DND-41 (cell line): Measurements from ENCODE around the gene EPS15.

Experiments used
- ATAC-seq: fragments of 200-7000 bp; cut with Tn5 transposase; 3 replicates; pipeline ENCODE4 v1.9.1; 2021; ENCODE audit warnings: low read depth; ENCODE audit not compliant: insufficient read depth
- DNase-seq: peaks from one replicate; pipeline ENCODE4 v3.0.0-alpha.2; 2020
- H2AFZ ChIP-seq: 2 replicates; pipeline ENCODE4 v1.6.0; 2012; ENCODE audit warnings: low read depth, low read length
- H3K27ac ChIP-seq: 2 replicates; pipeline ENCODE4 v1.5.1; 2012; ENCODE audit warnings: low read length, inconsistent platforms
- H3K27me3 ChIP-seq: fragments of 200-600 bp; sonication (generic); 2 replicates; pipeline ENCODE4 v1.6.0; 2012; ENCODE audit warnings: low read length, mild to moderate bottlenecking, inconsistent platforms; ENCODE audit not compliant: insufficient read depth, poor library complexity
- H3K36me3 ChIP-seq: 2 replicates; pipeline ENCODE4 v1.5.1; 2012; ENCODE audit warnings: low read length, inconsistent platforms; ENCODE audit not compliant: insufficient read depth
- H3K4me1 ChIP-seq: 2 replicates; pipeline ENCODE4 v1.5.1; 2012; ENCODE audit warnings: mild to moderate bottlenecking, low read length; ENCODE audit not compliant: insufficient read depth
- H3K4me2 ChIP-seq: 2 replicates; pipeline ENCODE4 v1.6.0; 2012; ENCODE audit warnings: mild to moderate bottlenecking, moderate library complexity, low read length, inconsistent platforms; ENCODE audit not compliant: insufficient read depth
- H3K4me3 ChIP-seq, 2 experiments: fragments of 200-600 bp in 1 of 2; shearing (Covaris generic) in 1 of 2; 2 replicates each; pipeline ENCODE4 v1.5.1; 2012 to 2016; ENCODE audit warnings: inconsistent platforms in 2 of 2, low read length in 2 of 2, mild to moderate bottlenecking in 2 of 2, low read depth in 1 of 2, moderate library complexity in 1 of 2
- H3K79me2 ChIP-seq: 2 replicates; pipeline ENCODE4 v1.6.0; 2012; ENCODE audit warnings: low read length, inconsistent platforms; ENCODE audit not compliant: insufficient read depth
- H3K9ac ChIP-seq: 2 replicates; pipeline ENCODE4 v1.6.0; 2012; ENCODE audit warnings: low read depth, mild to moderate bottlenecking, inconsistent platforms, low read length, moderate library complexity
- H3K9me3 ChIP-seq: 2 replicates; pipeline ENCODE4 v1.5.1; 2012; ENCODE audit warnings: low read length, moderate library complexity, mild to moderate bottlenecking, inconsistent platforms; ENCODE audit not compliant: insufficient read depth, severe bottlenecking
- H4K20me1 ChIP-seq: 2 replicates; pipeline ENCODE4 v1.6.0; 2012; ENCODE audit warnings: low read length; ENCODE audit not compliant: insufficient read depth
- CTCF ChIP-seq: IDR thresholded peaks from 2 replicates; pipeline ENCODE4 v1.5.1; 2012; ENCODE audit warnings: borderline replicate concordance, low read length, moderate library complexity, mild to moderate bottlenecking; ENCODE audit not compliant: poor library complexity, severe bottlenecking; ENCODE audit errors: extremely low read depth
- EZH2 ChIP-seq: IDR thresholded peaks from 3 replicates; pipeline ENCODE4 v1.6.1; 2012; ENCODE audit warnings: borderline replicate concordance, low read depth, mild to moderate bottlenecking, moderate library complexity, low read length, inconsistent platforms; ENCODE audit not compliant: severe bottlenecking

EPS15 gene

GRCh38 chr1:51497340-51497739 is 21.7 kb downstream of the EPS15 start:
- Histone ChIP-seq H3K4me3 (no peak overlapping the region), H3K4me2 (no peak overlapping the region), H3K79me2 (peaks cover 29% of the 10 kb centered on the region), H3K4me1 (no peaks in the 10 kb centered on the region), H3K9ac (no peak overlapping the region), H3K27me3 (no peaks in the 10 kb centered on the region), H3K36me3 (no peaks in the 10 kb centered on the region), H2AFZ (no peak overlapping the region), H3K9me3 (no peaks in the 10 kb centered on the region), H3K27ac (no peak overlapping the region), H4K20me1 (peaks cover 11% of the 10 kb centered on the region)
- no peak for ATAC-seq
- DNase-seq: no peak
- TF ChIP-seq CTCF: no peak
- no peak for TF ChIP-seq EZH2

GRCh38 chr1:51494138-51494830 is 24.8 kb downstream of the EPS15 start:
- TF ChIP-seq EZH2 (no peak), CTCF (no peak)
- no peak overlapping the region for H3K27ac ChIP-seq
- DNase-seq (no peak), ATAC-seq (no peak)
- H3K9ac ChIP-seq: no peak overlapping the region
- peaks cover 9% of the 10 kb centered on the region; the same call in 1 of the 2 replicates for H4K20me1 ChIP-seq
- no peaks in the 10 kb centered on the region for H3K27me3 ChIP-seq
- H3K4me2 ChIP-seq: no peak overlapping the region
- no peak overlapping the region for H2AFZ ChIP-seq
- H3K36me3 ChIP-seq: no peaks in the 10 kb centered on the region
- peaks cover 28% of the 10 kb centered on the region for H3K79me2 ChIP-seq
- no peaks in the 10 kb centered on the region for H3K9me3 ChIP-seq
- H3K4me1 ChIP-seq: no peaks in the 10 kb centered on the region
- H3K4me3 ChIP-seq: no peak overlapping the region

GRCh38 chr1:51491166-51491981 is 27.7 kb downstream of the EPS15 start:
- Histone ChIP-seq H3K4me2 (no peak overlapping the region), H4K20me1 (peaks cover 11% of the 10 kb centered on the region; the same call in 1 of the 2 replicates), H3K4me1 (no peaks in the 10 kb centered on the region), H3K4me3 (no peak overlapping the region), H2AFZ (no peak overlapping the region), H3K79me2 (peaks cover 37% of the 10 kb centered on the region), H3K9ac (no peak overlapping the region), H3K27ac (no peak overlapping the region), H3K36me3 (no peaks in the 10 kb centered on the region), H3K9me3 (no peaks in the 10 kb centered on the region), H3K27me3 (no peaks in the 10 kb centered on the region)
- TF ChIP-seq EZH2: no peak
- no peak for TF ChIP-seq CTCF
- ATAC-seq (no peak), DNase-seq (no peak)
